GM19467 (cell line): ENCODE results near the gene BIVM.

Experiments used
- ATAC-seq: cut with Tn5 transposase; IDR thresholded peaks from one replicate; pipeline ENCODE4 v1.9.1; 2021; ENCODE audit warnings: mild to moderate bottlenecking, moderate library complexity; ENCODE audit not compliant: unreplicated experiment

BIVM gene

DNA sequence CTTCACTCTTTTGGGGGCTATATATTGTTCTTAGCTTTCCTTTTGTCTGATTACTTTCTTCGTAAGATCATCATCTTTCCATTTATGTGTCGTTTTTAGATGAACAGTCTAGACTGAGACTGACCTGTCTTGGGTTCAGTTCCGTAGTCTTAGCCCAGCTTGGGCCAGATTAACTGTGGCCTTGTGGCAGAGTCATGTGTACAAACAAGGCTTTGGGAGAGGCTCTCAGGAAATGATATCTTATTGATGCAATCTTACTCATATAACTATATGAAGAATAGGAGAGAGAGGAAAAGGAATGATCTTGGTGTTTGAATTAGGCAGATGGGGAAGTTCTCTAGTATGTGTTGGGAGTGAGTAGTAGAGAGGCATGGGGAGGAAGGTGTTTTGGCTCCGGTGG is 40.1 kb downstream of the BIVM start:
- no peak for ATAC-seq

- no peak for ATAC-seq
Measured at GRCh38 chr13:102839462-102839861, 40.5 kb downstream of the BIVM start.

GRCh38 chr13:102845289-102845629 is 46.3 kb downstream of the BIVM start:
- ATAC-seq: peak; percentile 19

DNA sequence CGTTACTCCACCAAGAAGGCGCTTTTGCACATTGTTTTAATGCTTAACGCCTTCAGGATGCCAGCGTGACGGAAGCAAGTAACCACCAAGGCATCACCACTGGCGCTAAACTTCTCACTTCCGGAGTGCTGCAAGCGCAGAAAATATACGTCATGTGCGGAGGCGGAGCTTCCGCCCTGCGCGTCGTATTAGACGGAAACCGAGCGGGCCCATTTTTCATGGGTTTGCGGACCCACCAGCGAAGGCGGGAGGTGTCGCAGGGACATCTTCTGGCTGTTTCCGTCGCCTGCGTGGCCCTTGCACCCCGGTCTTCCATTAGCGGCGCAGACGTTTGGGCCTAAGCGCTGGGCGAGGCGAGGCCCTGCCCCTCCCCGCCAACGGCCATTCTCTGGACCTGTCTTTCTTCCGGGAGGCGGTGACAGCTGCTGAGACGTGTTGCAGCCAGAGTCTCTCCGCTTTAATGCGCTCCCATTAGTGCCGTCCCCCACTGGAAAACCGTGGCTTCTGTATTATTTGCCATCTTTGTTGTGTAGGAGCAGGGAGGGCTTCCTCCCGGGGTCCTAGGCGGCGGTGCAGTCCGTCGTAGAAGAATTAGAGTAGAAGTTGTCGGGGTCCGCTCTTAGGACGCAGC is 46.8 kb downstream of the BIVM start, which contains the start of gene ERCC5:
Gene ERCC5, plus strand, starts transcription at position 403 of the 631 bp plus-strand sequence. CDS start 235 bp downstream, outside the sequence.
- ATAC-seq: peak; percentile 76

DNA sequence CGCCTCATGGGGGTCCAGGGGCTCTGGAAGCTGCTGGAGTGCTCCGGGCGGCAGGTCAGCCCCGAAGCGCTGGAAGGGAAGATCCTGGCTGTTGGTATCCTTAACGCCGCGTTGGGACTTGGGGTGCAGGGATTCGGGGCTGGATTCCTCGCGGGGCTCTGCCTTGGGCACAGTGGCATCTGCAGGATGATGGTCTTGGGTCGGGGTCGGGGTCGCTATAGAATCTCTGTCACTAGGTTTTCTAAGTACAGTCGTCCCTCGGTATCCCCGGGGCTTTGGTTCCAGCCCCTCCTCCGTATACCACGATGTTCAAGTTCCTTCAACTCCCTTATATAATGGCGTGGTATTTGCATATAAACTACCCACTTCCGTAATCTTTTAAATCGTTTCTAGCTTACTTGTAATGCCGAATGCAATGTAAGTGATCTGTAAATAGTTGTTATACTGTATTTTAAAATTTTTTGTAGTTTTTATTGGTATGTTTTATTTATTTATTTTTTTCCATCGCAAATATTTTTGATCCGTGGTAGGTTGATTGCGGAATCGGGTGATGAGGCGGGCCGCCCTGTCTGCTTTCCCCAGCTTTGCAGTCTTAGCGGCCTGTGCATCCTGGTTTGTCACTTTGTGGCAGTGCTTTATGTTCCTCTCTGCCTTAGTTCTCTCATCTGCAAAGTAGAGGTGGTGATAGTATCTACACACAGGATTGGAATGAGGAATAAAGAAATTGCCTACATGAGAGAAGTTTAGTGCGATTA is 47.5 kb downstream of the BIVM start:
- peak; percentile 35 for ATAC-seq

- ATAC-seq: no peak
Measured at GRCh38 chr13:102847272-102848234, 48.6 kb downstream of the BIVM start.

- ATAC-seq: no peak
Measured at GRCh38 chr13:102848956-102849355, 50.0 kb downstream of the BIVM start.

DNA sequence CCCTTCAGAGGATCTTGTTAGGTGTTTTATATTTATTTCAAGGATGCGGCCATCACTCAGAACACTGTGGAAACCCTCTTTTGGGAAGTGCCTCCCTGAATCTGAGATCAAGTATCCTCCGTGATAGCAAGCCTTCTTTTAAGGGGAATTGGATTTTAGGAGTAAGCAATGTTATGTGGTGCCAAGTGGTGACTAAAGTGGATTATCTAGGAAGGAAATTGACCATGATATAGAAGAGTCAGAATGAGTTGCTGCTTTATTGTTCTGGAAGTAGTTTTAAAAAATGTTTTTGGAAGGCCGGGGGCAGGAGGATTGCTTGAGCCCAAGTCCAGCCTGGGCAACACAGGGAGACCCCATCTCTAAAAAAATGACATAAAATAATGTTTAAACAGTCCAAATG is 53.6 kb downstream of the BIVM start:
- no peak for ATAC-seq

- peak; percentile 73 for ATAC-seq
Measured at GRCh38 chr13:102854675-102855074, 55.8 kb downstream of the BIVM start.

DNA sequence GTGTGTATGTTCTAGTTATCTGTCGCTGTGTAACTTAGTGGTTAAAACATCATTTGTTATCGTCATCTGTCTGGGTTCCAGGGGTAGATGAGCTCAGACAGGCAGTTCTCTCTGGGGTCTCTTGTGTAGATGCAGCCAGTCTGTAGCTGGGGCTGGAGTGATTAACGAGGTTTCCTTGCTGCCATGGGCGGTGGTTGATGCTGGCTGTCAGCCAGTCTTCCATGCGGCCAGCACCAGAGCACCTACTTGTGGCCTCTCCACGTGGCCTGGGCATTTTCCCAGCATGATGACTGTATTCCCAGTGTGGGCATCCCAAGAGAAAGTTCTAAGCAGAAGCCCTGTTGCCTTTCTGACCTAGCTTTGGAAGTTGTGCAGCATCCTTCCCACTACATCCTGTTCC is 57.6 kb downstream of the BIVM start:
- no peak for ATAC-seq

- ATAC-seq: no peak
Measured at GRCh38 chr13:102862624-102863210, 63.8 kb downstream of the BIVM start.

DNA sequence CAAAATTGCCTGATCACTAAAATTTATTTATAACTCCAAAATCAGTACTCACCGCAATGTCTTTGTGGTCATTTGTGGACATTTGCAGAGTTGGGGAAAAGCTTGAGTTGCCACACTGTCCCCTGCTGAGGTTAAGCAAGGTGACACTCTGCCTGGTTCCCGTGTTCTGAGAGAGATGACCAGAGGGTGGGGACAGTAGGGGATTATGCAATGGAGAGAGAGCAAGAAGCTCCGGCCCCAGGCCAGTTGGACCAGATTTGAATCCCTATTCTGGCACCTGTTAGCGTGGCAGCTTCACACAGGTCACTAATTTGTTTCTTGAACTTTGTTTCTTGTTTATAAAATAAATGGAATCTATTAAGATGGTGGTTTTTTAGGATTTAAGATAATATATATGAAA is 64.7 kb downstream of the BIVM start:
- no peak for ATAC-seq

GRCh38 chr13:102868366-102868936 is 69.5 kb downstream of the BIVM start:
- no peak for ATAC-seq

DNA sequence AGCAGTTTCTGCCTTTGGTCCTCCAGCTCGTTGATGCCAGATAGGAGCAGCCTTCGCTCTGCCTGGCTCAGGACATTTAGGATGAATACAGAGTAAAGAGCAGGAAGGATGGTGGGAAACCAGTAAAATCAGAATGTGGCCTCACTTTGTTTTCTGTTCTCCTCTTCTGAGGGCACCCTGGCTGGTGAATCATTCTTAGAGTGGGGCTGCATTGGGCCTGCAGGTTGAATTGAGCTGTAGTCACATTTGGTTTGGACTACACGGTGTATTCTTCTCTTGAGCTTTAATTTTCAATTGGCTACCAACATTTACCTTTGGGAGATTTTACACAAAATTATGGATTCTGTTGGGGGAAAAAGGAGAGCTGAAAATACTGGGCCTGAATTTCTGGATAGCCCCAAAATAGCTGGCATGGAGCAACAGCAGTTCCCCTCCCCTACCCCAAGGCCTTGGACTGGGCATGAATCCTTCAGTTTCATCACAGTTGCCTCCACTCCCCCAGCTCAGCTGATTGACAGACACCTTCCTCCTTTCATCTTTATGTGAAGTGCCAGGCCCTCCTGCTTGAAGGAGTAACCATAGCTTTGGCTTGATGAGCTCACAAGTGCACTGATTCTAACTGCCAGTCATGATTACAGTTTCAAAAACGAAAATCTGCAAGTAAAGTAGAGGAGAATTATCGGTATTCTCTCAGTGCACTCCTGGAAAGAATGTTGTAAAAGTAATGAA is 71.2 kb downstream of the BIVM start:
- ATAC-seq: no peak

DNA sequence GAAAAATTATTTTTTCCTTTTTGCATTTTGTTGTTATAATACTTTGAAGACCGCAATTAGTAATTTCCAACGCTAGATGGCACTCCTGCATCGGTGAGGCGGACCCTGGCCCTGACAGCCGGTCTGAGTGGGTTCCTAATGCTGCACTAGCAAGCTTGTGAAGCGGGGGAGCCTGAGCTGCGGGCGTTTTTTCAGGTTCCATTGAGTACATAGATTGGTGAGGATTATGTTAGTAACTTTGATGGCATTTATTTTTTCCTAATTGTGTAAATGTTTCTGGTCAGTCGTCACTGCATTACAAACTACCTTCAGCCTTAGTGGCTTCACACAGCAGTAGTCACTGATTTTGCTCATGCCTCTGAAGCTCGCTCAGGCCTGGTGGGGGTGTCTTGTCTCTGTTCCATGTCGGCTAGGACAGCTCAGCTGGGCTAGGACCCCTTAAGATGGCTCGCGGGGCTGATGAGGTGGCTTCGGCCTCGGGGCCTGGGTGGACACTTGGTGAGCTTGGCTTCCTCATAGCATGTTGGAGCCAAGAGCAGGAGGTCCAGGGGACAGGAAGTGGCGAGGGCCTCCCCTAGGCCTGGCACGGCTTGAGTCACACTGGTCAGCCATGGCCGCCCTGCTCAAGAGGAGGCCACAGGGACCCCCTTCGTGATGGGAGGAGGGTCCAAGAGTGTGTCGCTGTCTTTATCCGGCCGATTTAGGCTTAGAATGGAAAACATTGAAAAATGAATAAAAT is 71.9 kb downstream of the BIVM start:
- no peak for ATAC-seq

DNA sequence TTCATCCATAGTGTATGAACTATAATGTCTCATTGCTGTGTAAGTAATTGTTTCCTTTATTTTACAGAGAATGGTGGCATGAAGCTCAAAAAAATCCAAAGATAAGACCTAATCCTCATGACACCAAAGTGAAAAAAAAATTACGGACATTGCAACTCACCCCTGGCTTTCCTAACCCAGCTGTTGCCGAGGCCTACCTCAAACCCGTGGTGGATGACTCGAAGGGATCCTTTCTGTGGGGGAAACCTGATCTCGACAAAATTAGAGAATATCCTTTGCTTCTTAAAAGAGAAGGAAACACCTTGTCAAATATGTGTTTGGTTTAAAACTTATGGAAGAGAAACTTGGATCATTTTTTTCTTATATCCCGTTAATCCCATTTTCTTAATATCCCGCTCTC is 73.2 kb downstream of the BIVM start:
- ATAC-seq: no peak

GRCh38 chr13:102872531-102872930 is 73.6 kb downstream of the BIVM start:
- ATAC-seq: no peak

GRCh38 chr13:102873653-102874052 is 74.7 kb downstream of the BIVM start:
- ATAC-seq: no peak

- no peak for ATAC-seq
Measured at GRCh38 chr13:102875256-102875655, 76.3 kb downstream of the BIVM start.
